Suppressor macrophage treated with lipopolysaccharide for 4 hours (primary cell): ENCODE measurements around the gene ACVR1C.

Experiments
- DNase-seq: peaks from one replicate; pipeline ENCODE4 v3.0.0-alpha.2; 2020

Gene ACVR1C

GRCh38 chr2:157492189-157492773 is 136.4 kb downstream of the ACVR1C start:
- peak; percentile 71 for DNase-seq

GRCh38 chr2:157489983-157490382 is 138.7 kb downstream of the ACVR1C start:
- no peak for DNase-seq

DNA sequence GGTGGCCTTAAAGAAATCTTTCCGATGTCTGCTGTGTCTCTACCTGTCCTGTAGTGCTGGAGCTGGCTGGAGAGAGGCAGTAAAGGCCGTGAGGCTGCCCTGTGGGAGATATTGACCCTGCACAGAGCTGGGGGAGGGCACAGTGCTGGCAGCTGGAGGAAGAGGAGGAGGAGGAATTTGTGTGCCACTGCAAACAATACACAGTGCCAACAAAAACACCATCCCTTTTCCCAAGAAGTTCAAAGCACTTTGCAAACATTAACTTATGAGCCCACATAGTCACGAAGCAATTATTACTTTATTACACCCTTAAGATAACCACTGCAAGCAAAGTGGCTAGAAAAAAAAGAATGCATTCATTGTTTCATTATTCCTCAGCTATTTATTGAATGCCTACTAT is 139.8 kb downstream of the ACVR1C start:
- DNase-seq = no peak

DNA sequence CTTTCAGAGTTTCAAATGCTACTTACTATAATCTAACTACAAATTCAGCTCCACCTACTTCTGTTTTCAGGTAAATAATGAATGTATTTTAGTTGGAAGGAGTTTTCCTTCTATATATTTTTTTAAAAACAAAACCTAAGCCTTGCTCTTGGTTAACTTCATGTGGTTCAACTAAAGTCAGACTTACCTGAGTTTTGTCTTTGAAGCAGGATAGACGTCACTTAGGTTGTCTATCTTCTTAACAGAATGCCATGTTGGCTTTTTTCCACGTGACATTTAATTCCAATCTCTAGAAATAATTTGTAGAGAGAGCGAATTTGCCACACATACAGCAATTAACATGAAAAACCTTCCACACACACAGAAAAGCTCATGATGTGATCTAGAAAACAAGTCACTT is 140.9 kb downstream of the ACVR1C start:
- DNase-seq = no peak

DNA sequence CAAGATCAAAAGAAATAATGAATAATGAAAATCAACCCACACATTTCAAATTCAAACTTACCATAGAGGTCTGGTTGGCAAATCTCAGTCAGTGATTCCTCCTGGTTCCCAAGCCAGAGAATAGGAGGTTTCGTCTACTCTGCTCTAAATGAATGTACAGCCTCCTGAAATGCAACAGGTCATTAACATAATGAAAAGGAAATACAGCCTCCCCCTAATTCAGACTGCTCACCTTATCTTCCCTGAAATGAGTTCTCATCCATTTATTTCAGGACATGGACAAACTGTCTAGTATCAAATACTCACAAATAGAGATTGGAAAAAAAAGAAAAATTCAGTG is 141.4 kb downstream of the ACVR1C start:
- DNase-seq = no peak

DNA sequence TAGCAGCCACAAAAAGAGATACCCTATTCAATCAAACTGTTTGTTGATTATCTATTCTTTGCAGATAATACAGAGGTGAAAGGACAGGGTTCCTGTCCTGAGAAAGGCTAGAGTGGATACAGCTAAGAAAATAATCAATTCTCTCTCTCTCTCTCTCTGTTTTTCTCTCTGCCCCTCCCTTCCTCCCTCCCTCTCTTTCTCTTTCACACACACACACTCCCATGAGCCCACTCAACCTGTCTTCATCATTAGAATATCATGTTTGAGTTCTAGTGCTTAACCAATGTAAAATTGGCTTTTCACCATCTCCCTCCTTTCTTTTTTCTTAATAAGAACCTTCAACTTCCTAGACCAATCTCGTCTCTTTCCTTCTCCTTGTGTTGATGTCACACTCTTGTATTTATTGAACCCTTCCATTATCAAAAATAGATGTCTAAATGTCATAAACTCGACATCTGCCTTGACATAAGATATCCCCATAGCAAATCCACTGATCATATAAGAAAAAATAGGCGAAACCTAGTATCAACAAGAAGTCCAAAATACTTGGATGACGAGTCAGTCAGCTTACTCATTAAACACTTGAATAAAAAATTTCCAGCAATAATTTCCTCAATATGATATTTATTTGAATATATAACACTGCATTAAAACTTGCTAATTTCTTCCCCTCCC is 141.9 kb downstream of the ACVR1C start:
- no peak for DNase-seq

DNA sequence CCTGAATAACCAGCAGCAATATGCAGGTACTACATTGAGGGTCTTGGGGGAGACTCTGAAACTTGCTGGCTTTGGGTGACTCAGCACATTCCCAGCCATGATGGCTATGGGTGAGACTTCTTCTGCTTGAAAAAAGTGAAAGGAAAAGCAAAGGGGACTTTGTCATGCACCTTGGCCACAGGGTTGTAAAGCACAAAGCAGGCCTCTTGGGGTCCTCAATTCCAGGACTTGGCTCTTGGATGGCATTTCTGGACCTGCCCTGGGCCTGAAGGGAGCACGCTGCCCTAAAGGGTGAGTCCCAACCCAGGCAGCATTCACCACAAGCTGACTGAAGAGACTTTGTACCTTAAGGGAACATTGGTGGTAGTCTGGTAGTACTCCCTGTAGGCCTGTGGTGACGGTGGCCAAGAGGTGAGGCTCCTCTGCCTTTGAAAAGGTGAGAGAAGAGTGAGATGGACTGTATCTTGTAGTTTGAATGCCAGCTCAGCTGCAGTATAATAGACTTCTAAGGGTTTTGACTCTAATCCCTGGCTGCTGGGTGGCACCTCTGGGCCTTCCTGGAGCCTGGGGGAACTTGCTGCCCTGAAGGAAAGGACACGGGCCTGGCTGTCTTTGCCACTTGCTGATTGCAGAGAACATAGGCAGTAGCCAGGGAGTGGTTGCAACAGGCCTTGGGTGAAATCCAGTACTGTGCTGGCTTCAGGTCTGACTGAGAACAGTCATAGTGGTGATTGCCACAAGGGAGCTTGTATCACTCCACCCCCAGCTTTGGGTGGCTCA is 148.3 kb downstream of the ACVR1C start:
- DNase-seq = peak; percentile 68

DNA sequence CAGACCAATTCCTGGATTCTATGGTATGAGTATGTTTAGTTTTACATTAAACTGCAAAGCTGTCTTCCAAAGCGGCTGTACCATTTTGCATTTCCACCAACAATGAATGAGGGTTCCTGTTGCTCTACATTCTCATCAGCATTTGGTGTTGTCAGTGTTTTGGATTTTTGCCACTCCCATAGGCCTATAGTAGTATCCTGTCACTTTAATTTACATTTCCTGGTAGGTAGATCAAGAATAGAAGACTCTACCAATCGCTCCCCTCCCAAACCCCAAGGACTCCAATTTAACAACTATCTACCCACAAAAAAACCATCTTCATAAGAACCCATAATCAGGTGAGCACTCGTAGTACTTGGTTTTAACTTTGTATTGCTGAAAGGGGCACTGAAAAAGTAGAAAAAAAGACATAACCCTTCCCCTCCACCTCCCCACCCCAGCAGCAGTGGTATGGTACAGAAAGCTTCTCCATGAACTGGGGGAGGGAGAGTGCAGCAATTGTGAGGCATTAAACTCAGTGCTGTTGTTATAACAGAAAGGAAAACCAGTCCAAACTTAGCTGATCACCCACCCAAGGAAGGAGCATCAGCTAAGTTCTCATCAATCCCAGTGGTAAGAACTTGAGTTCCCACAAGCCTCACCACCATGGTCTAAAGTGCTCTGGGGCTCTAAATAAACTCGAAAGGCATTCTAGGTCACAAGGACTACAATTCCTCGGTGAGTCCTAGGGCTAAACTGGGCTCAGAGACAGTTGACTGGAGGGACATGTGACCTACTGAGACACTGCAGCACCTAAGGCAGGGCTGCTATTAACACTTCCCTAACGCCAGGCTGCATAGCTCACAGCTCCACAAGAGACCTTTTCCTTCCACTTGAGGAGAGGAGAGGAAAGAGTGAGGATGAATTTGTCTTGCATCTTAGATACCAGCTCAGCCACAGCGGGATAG is 149.3 kb downstream of the ACVR1C start:
- no peak for DNase-seq

DNA sequence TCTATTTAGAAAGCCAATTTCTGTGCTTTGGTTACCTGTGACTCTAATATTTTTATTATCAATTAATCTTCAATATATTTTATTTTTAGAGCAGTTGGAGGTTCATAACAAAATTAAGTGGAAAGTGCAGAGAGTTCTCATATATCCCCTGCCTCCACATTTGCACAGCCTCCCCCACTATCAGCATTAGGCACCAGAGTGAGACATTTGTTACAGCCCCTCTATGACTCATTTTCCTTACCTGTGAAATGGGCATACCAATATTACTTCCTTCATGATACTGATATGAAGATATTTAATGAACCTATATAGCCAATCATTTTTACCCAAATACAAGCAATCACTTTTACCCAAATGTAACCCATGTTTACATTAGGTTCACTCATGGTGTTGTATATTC is 150.7 kb downstream of the ACVR1C start:
- DNase-seq = no peak

DNA sequence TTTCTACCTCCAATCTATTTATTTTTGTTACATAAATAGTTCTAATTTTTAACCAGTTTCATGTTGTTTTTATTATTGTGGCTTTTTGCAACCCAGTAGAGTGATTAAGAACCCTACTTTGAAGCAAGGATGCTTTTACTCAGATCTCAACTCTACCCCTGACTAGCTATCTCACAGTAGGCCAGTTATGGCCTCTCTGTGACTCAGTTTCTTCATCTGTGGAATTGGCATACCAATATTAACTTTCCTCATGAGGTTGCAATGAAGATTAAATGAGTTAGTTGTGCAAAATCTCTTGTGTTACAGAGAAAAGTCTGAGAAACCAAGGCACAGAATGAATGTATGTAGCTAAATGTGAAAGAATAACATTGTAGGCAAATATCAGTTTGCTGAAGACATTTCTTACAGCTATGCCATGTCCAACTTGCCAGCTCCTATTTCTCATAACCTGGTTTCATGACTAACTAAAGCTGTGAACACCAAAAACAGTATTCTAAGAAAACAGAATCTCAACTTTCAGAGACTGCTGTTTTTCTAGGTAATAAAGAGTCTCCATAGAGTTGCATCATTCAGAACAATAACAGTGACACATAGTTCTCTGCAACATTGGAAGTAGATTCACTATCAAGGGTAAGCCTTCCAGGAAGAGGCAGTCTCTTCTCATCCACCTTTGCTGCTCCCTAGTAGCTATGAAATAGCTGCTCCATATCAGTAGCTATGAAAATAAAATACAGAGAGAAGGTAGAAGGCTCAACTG is 151.5 kb downstream of the ACVR1C start:
- DNase-seq = no peak
